Adrenal gland (tissue), 12 donors: ENCODE measurements around the gene ZNF224. TPM values are rescaled to one million over a fixed set of nuclear protein-coding genes. Genes with fewer than 3 reads are reported as not detected.

Experiments used
- DNase-seq, 7 donors: peaks; one replicate each; pipeline ENCODE4 v3.0.0-alpha.2; 2019 to 2020
- H3K27ac ChIP-seq, 5 donors: fragments of 200-600 bp; sonication (generic) in 4 of 5; 1 replicate in 3 of 5; 2 replicates in 2 of 5; pipeline versions ENCODE4 v1.5.1 to v1.8.0; 2016 to 2020; ENCODE audit warnings: mild to moderate bottlenecking in 1 of 5
- H3K27me3 ChIP-seq: fragments of 200-600 bp; 2 replicates; pipeline ENCODE4 v1.8.0; 2021
- H3K36me3 ChIP-seq, 2 donors: fragments of 200-600 bp; replicated peaks in 1 of 2; 1 replicate in 1 of 2; 2 replicates in 1 of 2; pipeline versions ENCODE4 v1.5.1 to v1.8.0; 2018 to 2022
- H3K4me1 ChIP-seq, 2 donors: fragments of 200-600 bp; replicated peaks in 1 of 2; 1 replicate in 1 of 2; 2 replicates in 1 of 2; pipeline versions ENCODE4 v1.5.1 to v1.8.0; 2018 to 2021
- H3K4me3 ChIP-seq, 4 donors: fragments of 200-600 bp; sonication (generic) in 3 of 4; one replicate each; pipeline ENCODE4 v1.5.1; 2016 to 2018
- H3K9me3 ChIP-seq, 3 donors: fragments of 200-600 bp; sonication (generic) in 1 of 3; replicated peaks in 1 of 3; 1 replicate in 2 of 3; 2 replicates in 1 of 3; pipeline versions ENCODE4 v1.5.1 to v1.8.0; 2016 to 2021
- CTCF ChIP-seq, 6 experiments: fragments of 450-650 bp in 4 of 6; fragments of 200-600 bp in 2 of 6; sonication (generic) in 1 of 6; IDR thresholded peaks; 1 replicate in 5 of 6; 2 replicates in 1 of 6; pipeline versions ENCODE4 v1.5.1 to v1.8.0; 2016 to 2021; ENCODE audit warnings: antibody characterized with exemption in 6 of 6, mild to moderate bottlenecking in 2 of 6, moderate library complexity in 1 of 6
- POLR2A ChIP-seq, 2 donors: fragments of 450-650 bp; IDR thresholded peaks; one replicate each; pipeline ENCODE4 v1.6.1; 2017; ENCODE audit warnings: antibody characterized with exemption in 2 of 2, mild to moderate bottlenecking in 2 of 2, moderate library complexity in 1 of 2
- WGBS, 4 donors: extraction: QIAGEN DNeasy Blood & Tissue Kit in 2 of 4; methylation state at CpG; one replicate each; pipeline versions ENCODE4 v1.1.5 to v1.1.7; 2013 to 2017; 5-methylcytosine and 5-hydroxymethylcytosine counted together
- intact Hi-C, 2 donors: fragments of 100-400 bp; cut with DNase I; formaldehyde crosslinking; loops; one replicate each; pipeline versions ENCODE4 v1.14.1 to v1.15.0; 2022 to 2023
- polyA plus RNA-seq, 3 donors: library from polyadenylated mRNA; stranded (reverse); fragments of 200-250 nt in 2 of 3; fragments of 350-450 nt in 1 of 3; fragmentation: Illumina TruSeq in 1 of 3; extraction: RNeasy Lipid Tissue Mini Kit (QIAGEN cat#74804) in 1 of 3; gene quantifications; one replicate each; pipeline ENCODE4 v1.2.3, GENCODE V29; 2013 to 2014
- total RNA-seq, 9 donors: library from RNA; depleted of rRNA in 4 of 9; stranded (reverse); fragments of >200 nt in 4 of 9; fragments of 120-200 nt in 1 of 9; fragmentation: NEBNext Ultra II Directional in 1 of 9; extraction: Animal tissue kit (Norgen Biotek cat#: 25700) in 1 of 9; gene quantifications; one replicate each; pipeline versions ENCODE4 v1.1.0 to v1.2.4, GENCODE V29; 2013 to 2023
- donor health status: healthy with polysubstance abuse.
- donor health status: Bipolar disorder and iron deficiency.
- donor health status: DM: yes; HTN: yes; CAD: no.
- donor health status: DM: no; HTN: no; CAD: no.
- donor health status: DM: no; HTN: no; CAD: no.
- donor health status: DM: yes; HTN: yes; CAD: no.

Gene ZNF224
- total and polyA plus RNA-seq, 12 donors: 14.5 to 44.6 (median 30.1) TPM

GRCh38 chr19:44092108-44092507 is 2.1 kb upstream of the ZNF224 start:
- TF ChIP-seq POLR2A (IDR thresholded peaks at IDR 0.05) (no peak), CTCF (IDR thresholded peaks at IDR 0.05) (no peak)
- Histone ChIP-seq H3K27me3 (no peaks in the 10 kb centered on the region), H3K9me3 (no peaks in the 10 kb centered on the region), H3K27ac (no peak overlapping the region), H3K36me3 (peaks cover 0 to 4% of the 10 kb centered on the region in 2 donors), H3K4me1 (peaks cover 0 to 16% of the 10 kb centered on the region in 2 donors), H3K4me3 (no peak overlapping the region)
- no peak for DNase-seq
- WGBS, 4 donors: 55 to 69% (median 64%) methylated on average over 3 to 4 of the region's 4 CpGs
- intact Hi-C loops: no loop called here

DNA sequence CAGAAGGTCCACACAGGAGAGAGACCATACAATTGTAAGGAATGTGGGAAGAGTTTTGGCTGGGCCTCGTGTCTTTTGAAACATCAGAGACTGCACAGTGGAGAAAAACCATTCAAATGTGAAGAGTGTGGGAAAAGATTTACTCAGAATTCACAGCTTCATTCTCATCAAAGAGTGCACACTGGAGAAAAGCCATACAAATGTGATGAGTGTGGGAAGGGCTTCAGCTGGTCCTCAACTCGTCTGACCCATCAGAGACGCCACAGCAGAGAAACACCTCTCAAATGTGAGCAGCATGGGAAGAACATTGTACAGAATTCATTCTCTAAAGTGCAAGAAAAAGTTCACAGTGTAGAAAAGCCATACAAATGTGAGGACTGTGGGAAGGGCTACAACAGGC is 13.6 kb downstream of the ZNF224 start:
- TF ChIP-seq POLR2A (IDR thresholded peaks at IDR 0.05) (no peak), CTCF (IDR thresholded peaks at IDR 0.05) (no peak)
- H3K27ac ChIP-seq: no peak overlapping the region
- peaks cover 8 to 10% of the 10 kb centered on the region in 2 donors for H3K4me1 ChIP-seq
- no peak overlapping the region for H3K4me3 ChIP-seq
- intact Hi-C loops: no loop called here
- no peak for DNase-seq
- H3K27me3 ChIP-seq: no peaks in the 10 kb centered on the region
- peaks cover 0 to 6% of the 10 kb centered on the region in 2 donors for H3K36me3 ChIP-seq
- WGBS, 4 donors: 94 to 98% (median 98%) methylated on average over 3 of the region's 3 CpGs
- H3K9me3 ChIP-seq: peaks cover 0 to 42% (median 0%) of the 10 kb centered on the region in 3 donors

DNA sequence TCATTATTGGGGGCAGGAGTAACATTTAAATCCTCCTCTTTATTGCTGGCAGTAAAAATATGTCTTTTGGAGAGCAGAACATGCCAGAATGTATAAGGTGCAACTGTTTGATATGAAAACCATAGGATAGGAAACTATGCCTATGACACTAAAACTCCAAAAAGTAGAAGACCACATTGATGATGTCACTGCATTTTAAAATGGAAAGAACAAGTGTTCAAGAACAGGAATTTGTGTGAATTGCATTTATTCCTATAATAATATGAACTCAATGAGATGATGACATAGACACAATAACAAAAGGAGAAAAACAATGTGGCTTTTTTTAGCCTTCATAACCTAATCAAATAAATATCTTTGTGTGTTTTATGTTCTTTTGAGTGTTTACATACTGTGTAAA is 15.3 kb downstream of the ZNF224 start:
- no peaks in the 10 kb centered on the region for H3K27me3 ChIP-seq
- H3K27ac ChIP-seq: no peak overlapping the region
- peaks cover 8 to 16% of the 10 kb centered on the region in 2 donors for H3K4me1 ChIP-seq
- intact Hi-C loops: no loop called here
- H3K36me3 ChIP-seq: peaks cover 0 to 6% of the 10 kb centered on the region in 2 donors
- peaks cover 0 to 42% (median 0%) of the 10 kb centered on the region in 3 donors for H3K9me3 ChIP-seq
- no peak overlapping the region for H3K4me3 ChIP-seq
- TF ChIP-seq POLR2A (IDR thresholded peaks at IDR 0.05) (no peak), CTCF (IDR thresholded peaks at IDR 0.05) (no peak)
- DNase-seq: no peak

GRCh38 chr19:44111910-44112463 is 17.8 kb downstream of the ZNF224 start:
- intact Hi-C loops: no loop called here
- peak in 6 of 7 donors; percentile 12 to 75 (median 33) for DNase-seq
- Histone ChIP-seq H3K27ac (peak overlapping the region in 1 of 5 donors; percentile 78), H3K4me3 (peak overlapping the region in 1 of 4 donors; percentile 65), H3K27me3 (no peaks in the 10 kb centered on the region), H3K36me3 (no peaks in the 10 kb centered on the region), H3K9me3 (peaks cover 0 to 35% (median 0%) of the 10 kb centered on the region in 3 donors), H3K4me1 (peaks cover 8 to 24% of the 10 kb centered on the region in 2 donors)
- TF ChIP-seq CTCF (IDR thresholded peaks at IDR 0.05) (peak in 1 of 6 experiments; percentile 4), POLR2A (IDR thresholded peaks at IDR 0.05) (no peak)
- 10 to 19% (median 18%) methylated on average over 17 of the region's 17 CpGs for WGBS, 4 donors
